ENCODE measurements around the gene GRAMD1A. TPM values are rescaled to one million over a fixed set of nuclear protein-coding genes. Genes with fewer than 3 reads are reported as not detected.
A peak's percentile ranks its signal among the peaks of the same experiment; 100 is the strongest.

Gene GRAMD1A
- total and polyA plus RNA-seq, 2 of the 8 experiments (the other 6 are each of a cell fraction or from before 2014, with no cell fraction given): 113 to 154 TPM

GRCh38 chr19:35013041-35013819, 13.1 kb downstream of the GRAMD1A start (continued):
- no peak for TF ChIP-seq ATF2 (IDR thresholded peaks at IDR 0.05; ENCODE audit: low read length)
- TF ChIP-seq RXRA (IDR thresholded peaks at IDR 0.05; ENCODE audit: insufficient read depth, low read depth, low read length): 0 out of 2 replicates have a peak, but pooled peaks have one; percentile 75
- no peak for TF ChIP-seq HDAC6 (IDR thresholded peaks at IDR 0.05; ENCODE audit: low read depth, low read length)
- no peak for TF ChIP-seq ATF3 (IDR thresholded peaks at IDR 0.05; ENCODE audit: insufficient read depth, low read depth, low read length)
- TF ChIP-seq CHD7 (IDR thresholded peaks at IDR 0.05; ENCODE audit: insufficient replicate concordance, low read length): no peak
- no peak for TF ChIP-seq ZNF274 (IDR thresholded peaks at IDR 0.05; ENCODE audit: borderline replicate concordance, extremely low read depth, low read length)

Measured in H1 (cell line).